GM23338 (cell line): ENCODE results near the gene DNMT1. TPM values are rescaled to one million over a fixed set of nuclear protein-coding genes. Genes with fewer than 3 reads are reported as not detected.

Source experiments
- ATAC-seq: fragments of 200-7000 bp; cut with Tn5 transposase; 3 replicates; pipeline ENCODE4 v1.9.1; 2020
- DNase-seq: peaks from one replicate; pipeline ENCODE4 v3.0.0-alpha.2; 2015; ENCODE audit warnings: low spot score
- H2AFZ ChIP-seq: fragments of 200-600 bp; sonication (generic); 2 replicates; pipeline ENCODE4 v1.8.0; 2016; ENCODE audit warnings: antibody characterized with exemption, mild to moderate bottlenecking, moderate library complexity
- H3F3A ChIP-seq: fragments of 200-600 bp; sonication (generic); replicated peaks from 2 replicates; pipeline ENCODE4 v1.8.0; 2017; ENCODE audit warnings: antibody characterized with exemption, mixed run types, low read depth
- H3K27ac ChIP-seq: fragments of 200-600 bp; sonication (generic); 2 replicates; pipeline ENCODE4 v1.6.1; 2016; ENCODE audit warnings: low read depth
- H3K27me3 ChIP-seq: fragments of 200-600 bp; sonication (generic); 2 replicates; pipeline ENCODE4 v1.8.0; 2016; ENCODE audit warnings: mild to moderate bottlenecking, mixed run types, moderate library complexity; ENCODE audit not compliant: insufficient read depth
- H3K36me3 ChIP-seq: fragments of 200-600 bp; sonication (generic); 2 replicates; pipeline ENCODE4 v1.8.0; 2016; ENCODE audit warnings: mild to moderate bottlenecking; ENCODE audit not compliant: insufficient read depth
- H3K4me1 ChIP-seq: fragments of 200-600 bp; sonication (generic); 2 replicates; pipeline ENCODE4 v1.8.0; 2016; ENCODE audit warnings: mild to moderate bottlenecking, moderate library complexity; ENCODE audit not compliant: insufficient read depth
- H3K4me2 ChIP-seq: fragments of 200-600 bp; sonication (generic); 2 replicates; pipeline ENCODE4 v1.7.1; 2017; ENCODE audit warnings: mixed run types
- H3K4me3 ChIP-seq: fragments of 200-600 bp; sonication (generic); 2 replicates; pipeline ENCODE4 v1.6.1; 2016; ENCODE audit warnings: mixed run types
- H3K79me2 ChIP-seq: fragments of 200-600 bp; sonication (generic); replicated peaks from 2 replicates; pipeline ENCODE4 v1.8.0; 2017; ENCODE audit warnings: mild to moderate bottlenecking; ENCODE audit not compliant: insufficient read depth
- H3K9me2 ChIP-seq: fragments of 200-600 bp; sonication (generic); 2 replicates; pipeline ENCODE4 v1.8.0; 2017; ENCODE audit not compliant: insufficient read depth
- H4K20me1 ChIP-seq: fragments of 200-600 bp; sonication (generic); replicated peaks from 2 replicates; pipeline ENCODE4 v1.8.0; 2017; ENCODE audit warnings: mild to moderate bottlenecking; ENCODE audit not compliant: insufficient read depth
- H3K27ac Mint-ChIP-seq: 2 replicates; pipeline ENCODE4 v1.8.0; 2020; ENCODE audit warnings: inconsistent platforms, mild to moderate bottlenecking, moderate library complexity, mixed read lengths
- H3K27me3 Mint-ChIP-seq: 3 replicates; pipeline ENCODE4 v1.8.0; 2022; ENCODE audit warnings: low read depth, mild to moderate bottlenecking, moderate library complexity, mixed read lengths, inconsistent platforms; ENCODE audit not compliant: insufficient read depth, poor library complexity
- H3K36me3 Mint-ChIP-seq: 3 replicates; pipeline ENCODE4 v1.8.0; 2021; ENCODE audit warnings: low read depth, mild to moderate bottlenecking, inconsistent platforms, moderate library complexity, mixed read lengths
- H3K4me1 Mint-ChIP-seq: 3 replicates; pipeline ENCODE4 v1.8.0; 2020; ENCODE audit warnings: mild to moderate bottlenecking, inconsistent platforms, mixed read lengths
- H3K4me3 Mint-ChIP-seq: 3 replicates; pipeline ENCODE4 v1.8.0; 2021; ENCODE audit warnings: moderate library complexity, mild to moderate bottlenecking, inconsistent platforms, mixed read lengths
- H3K9me3 Mint-ChIP-seq: 3 replicates; pipeline ENCODE4 v1.8.0; 2020; ENCODE audit warnings: moderate library complexity, mild to moderate bottlenecking, inconsistent platforms, mixed read lengths
- CREB1 ChIP-seq: fragments of 250-450 bp; sonication (Bioruptor Pico); IDR thresholded peaks from 2 replicates; pipeline ENCODE4 v1.5.0; 2020; ENCODE audit warnings: low read depth, mild to moderate bottlenecking, moderate library complexity
- EZH2 ChIP-seq: fragments of 200-600 bp; sonication (generic); IDR thresholded peaks from one replicate; pipeline ENCODE4 v1.8.0; 2017; ENCODE audit warnings: antibody characterized with exemption, mild to moderate bottlenecking, low read depth; ENCODE audit not compliant: unreplicated experiment
- EZH2phosphoT487 ChIP-seq: fragments of 200-600 bp; sonication (generic); IDR thresholded peaks from one replicate; pipeline ENCODE4 v1.8.1; 2018; ENCODE audit warnings: antibody characterized with exemption; ENCODE audit not compliant: unreplicated experiment
- JUNB ChIP-seq: IDR thresholded peaks from one replicate; pipeline ENCODE4 v1.6.1; 2016; ENCODE audit warnings: antibody characterized with exemption; ENCODE audit not compliant: unreplicated experiment
- NANOG ChIP-seq: IDR thresholded peaks from 2 replicates; pipeline ENCODE4 v1.6.1; 2016; ENCODE audit warnings: antibody characterized with exemption, borderline replicate concordance
- POLR2AphosphoS5 ChIP-seq: IDR thresholded peaks from 2 replicates; pipeline ENCODE4 v1.6.1; 2016; ENCODE audit warnings: antibody characterized with exemption, low read depth
- STAT1 ChIP-seq: IDR thresholded peaks from one replicate; pipeline ENCODE4 v1.6.1; 2016; ENCODE audit warnings: antibody characterized with exemption; ENCODE audit not compliant: unreplicated experiment
- ZNF114 ChIP-seq: fragments of 250-450 bp; sonication (Bioruptor Pico); IDR thresholded peaks from 2 replicates; pipeline ENCODE4 v1.5.0; 2020; ENCODE audit warnings: mild to moderate bottlenecking, moderate library complexity
- ZNF331 ChIP-seq: fragments of 250-450 bp; sonication (Bioruptor Pico); IDR thresholded peaks from 2 replicates; pipeline ENCODE4 v1.5.0; 2020; ENCODE audit warnings: low read depth, mild to moderate bottlenecking, moderate library complexity
- polyA plus RNA-seq: library from polyadenylated mRNA; unstranded; fragments of >200 nt; fragmentation: Nextera tagmentation; extraction: Ambion mirVana; gene quantifications from 2 replicates; pipeline ENCODE4 v1.2.1, GENCODE V29; 2016
- total RNA-seq: library from RNA; depleted of rRNA; stranded (reverse); fragments of >200 nt; shearing (Covaris generic); gene quantifications from 2 replicates; pipeline ENCODE4 v1.2.3, GENCODE V29; 2014
- TF ChIP-seq, protein P1 (sequence below): IDR thresholded peaks from one replicate; pipeline ENCODE4 v1.6.1; 2018; ENCODE audit warnings: antibody characterized with exemption; ENCODE audit not compliant: unreplicated experiment
- TF ChIP-seq, protein P2 (sequence below): fragments of 250-450 bp; sonication (Bioruptor Pico); IDR thresholded peaks from 2 replicates; pipeline ENCODE4 v1.5.0; 2020; ENCODE audit warnings: mild to moderate bottlenecking, moderate library complexity
- TF ChIP-seq, protein P3 (sequence below), 2 experiments: fragments of 200-600 bp in 1 of 2; sonication (generic) in 1 of 2; conservative IDR thresholded peaks; 2 replicates each; pipeline versions ENCODE4 v1.5.1 to v1.6.1; 2016 to 2017; ENCODE audit warnings: antibody characterized with exemption in 2 of 2, low read depth in 2 of 2, mild to moderate bottlenecking in 2 of 2, moderate library complexity in 1 of 2
- TF ChIP-seq, protein P4 (sequence below): IDR thresholded peaks from 2 replicates; pipeline ENCODE4 v1.6.1; 2016; ENCODE audit warnings: antibody characterized with exemption

DNMT1 gene
- total and polyA plus RNA-seq, 2 experiments from 2014 or later = 238 to 589 TPM

DNA sequence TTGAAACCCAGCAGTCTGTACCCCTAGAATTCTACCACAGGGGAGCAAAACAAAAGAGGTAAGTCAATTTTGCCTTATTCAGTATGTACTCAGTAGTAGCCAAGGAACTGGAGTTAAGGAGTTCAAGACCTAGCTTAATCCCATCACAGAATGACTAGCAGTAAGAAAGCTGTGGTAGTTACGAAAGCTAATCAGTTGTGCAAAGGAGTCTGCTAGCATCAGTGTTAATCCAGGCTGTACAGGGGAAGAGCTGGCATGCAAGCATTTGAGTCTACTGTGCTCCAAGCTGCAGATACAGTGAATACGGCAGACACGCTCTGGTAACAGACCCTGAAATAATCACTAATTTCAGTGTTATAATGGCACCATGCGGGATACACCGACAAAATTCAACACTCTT lies 4.7 kb downstream of the DNMT1 start:
- Histone ChIP-seq H3K9me2 (no peaks in the 10 kb centered on the region), H3K36me3 (no peaks in the 10 kb centered on the region), H3K27me3 (no peaks in the 10 kb centered on the region), H3K4me2 (no peak overlapping the region), H2AFZ (no peak overlapping the region), H3K4me3 (no peak overlapping the region), H4K20me1 (peaks cover 72% of the 10 kb centered on the region), H3K79me2 (peaks cover 95% of the 10 kb centered on the region), H3K4me1 (peaks cover 6% of the 10 kb centered on the region; the same call in 1 of the 2 replicates), H3K27ac (peak overlapping the region; percentile 32; the same call in 1 of the 2 replicates), H3F3A (0 out of 2 replicates have a peak, but pooled peaks cover 6% of the 10 kb centered on the region)
- TF ChIP-seq EZH2phosphoT487 (no peak), CREB1 (CRISPR knock-in tag) (no peak), EZH2 (no peak), NANOG (no peak), POLR2AphosphoS5 (no peak), ZNF331 (CRISPR knock-in tag) (no peak), ZNF114 (no peak), JUNB (no peak), STAT1 (no peak)
- TF ChIP-seq, protein P1, sequence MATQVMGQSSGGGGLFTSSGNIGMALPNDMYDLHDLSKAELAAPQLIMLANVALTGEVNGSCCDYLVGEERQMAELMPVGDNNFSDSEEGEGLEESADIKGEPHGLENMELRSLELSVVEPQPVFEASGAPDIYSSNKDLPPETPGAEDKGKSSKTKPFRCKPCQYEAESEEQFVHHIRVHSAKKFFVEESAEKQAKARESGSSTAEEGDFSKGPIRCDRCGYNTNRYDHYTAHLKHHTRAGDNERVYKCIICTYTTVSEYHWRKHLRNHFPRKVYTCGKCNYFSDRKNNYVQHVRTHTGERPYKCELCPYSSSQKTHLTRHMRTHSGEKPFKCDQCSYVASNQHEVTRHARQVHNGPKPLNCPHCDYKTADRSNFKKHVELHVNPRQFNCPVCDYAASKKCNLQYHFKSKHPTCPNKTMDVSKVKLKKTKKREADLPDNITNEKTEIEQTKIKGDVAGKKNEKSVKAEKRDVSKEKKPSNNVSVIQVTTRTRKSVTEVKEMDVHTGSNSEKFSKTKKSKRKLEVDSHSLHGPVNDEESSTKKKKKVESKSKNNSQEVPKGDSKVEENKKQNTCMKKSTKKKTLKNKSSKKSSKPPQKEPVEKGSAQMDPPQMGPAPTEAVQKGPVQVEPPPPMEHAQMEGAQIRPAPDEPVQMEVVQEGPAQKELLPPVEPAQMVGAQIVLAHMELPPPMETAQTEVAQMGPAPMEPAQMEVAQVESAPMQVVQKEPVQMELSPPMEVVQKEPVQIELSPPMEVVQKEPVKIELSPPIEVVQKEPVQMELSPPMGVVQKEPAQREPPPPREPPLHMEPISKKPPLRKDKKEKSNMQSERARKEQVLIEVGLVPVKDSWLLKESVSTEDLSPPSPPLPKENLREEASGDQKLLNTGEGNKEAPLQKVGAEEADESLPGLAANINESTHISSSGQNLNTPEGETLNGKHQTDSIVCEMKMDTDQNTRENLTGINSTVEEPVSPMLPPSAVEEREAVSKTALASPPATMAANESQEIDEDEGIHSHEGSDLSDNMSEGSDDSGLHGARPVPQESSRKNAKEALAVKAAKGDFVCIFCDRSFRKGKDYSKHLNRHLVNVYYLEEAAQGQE = no peak
- TF ChIP-seq, protein P2, sequence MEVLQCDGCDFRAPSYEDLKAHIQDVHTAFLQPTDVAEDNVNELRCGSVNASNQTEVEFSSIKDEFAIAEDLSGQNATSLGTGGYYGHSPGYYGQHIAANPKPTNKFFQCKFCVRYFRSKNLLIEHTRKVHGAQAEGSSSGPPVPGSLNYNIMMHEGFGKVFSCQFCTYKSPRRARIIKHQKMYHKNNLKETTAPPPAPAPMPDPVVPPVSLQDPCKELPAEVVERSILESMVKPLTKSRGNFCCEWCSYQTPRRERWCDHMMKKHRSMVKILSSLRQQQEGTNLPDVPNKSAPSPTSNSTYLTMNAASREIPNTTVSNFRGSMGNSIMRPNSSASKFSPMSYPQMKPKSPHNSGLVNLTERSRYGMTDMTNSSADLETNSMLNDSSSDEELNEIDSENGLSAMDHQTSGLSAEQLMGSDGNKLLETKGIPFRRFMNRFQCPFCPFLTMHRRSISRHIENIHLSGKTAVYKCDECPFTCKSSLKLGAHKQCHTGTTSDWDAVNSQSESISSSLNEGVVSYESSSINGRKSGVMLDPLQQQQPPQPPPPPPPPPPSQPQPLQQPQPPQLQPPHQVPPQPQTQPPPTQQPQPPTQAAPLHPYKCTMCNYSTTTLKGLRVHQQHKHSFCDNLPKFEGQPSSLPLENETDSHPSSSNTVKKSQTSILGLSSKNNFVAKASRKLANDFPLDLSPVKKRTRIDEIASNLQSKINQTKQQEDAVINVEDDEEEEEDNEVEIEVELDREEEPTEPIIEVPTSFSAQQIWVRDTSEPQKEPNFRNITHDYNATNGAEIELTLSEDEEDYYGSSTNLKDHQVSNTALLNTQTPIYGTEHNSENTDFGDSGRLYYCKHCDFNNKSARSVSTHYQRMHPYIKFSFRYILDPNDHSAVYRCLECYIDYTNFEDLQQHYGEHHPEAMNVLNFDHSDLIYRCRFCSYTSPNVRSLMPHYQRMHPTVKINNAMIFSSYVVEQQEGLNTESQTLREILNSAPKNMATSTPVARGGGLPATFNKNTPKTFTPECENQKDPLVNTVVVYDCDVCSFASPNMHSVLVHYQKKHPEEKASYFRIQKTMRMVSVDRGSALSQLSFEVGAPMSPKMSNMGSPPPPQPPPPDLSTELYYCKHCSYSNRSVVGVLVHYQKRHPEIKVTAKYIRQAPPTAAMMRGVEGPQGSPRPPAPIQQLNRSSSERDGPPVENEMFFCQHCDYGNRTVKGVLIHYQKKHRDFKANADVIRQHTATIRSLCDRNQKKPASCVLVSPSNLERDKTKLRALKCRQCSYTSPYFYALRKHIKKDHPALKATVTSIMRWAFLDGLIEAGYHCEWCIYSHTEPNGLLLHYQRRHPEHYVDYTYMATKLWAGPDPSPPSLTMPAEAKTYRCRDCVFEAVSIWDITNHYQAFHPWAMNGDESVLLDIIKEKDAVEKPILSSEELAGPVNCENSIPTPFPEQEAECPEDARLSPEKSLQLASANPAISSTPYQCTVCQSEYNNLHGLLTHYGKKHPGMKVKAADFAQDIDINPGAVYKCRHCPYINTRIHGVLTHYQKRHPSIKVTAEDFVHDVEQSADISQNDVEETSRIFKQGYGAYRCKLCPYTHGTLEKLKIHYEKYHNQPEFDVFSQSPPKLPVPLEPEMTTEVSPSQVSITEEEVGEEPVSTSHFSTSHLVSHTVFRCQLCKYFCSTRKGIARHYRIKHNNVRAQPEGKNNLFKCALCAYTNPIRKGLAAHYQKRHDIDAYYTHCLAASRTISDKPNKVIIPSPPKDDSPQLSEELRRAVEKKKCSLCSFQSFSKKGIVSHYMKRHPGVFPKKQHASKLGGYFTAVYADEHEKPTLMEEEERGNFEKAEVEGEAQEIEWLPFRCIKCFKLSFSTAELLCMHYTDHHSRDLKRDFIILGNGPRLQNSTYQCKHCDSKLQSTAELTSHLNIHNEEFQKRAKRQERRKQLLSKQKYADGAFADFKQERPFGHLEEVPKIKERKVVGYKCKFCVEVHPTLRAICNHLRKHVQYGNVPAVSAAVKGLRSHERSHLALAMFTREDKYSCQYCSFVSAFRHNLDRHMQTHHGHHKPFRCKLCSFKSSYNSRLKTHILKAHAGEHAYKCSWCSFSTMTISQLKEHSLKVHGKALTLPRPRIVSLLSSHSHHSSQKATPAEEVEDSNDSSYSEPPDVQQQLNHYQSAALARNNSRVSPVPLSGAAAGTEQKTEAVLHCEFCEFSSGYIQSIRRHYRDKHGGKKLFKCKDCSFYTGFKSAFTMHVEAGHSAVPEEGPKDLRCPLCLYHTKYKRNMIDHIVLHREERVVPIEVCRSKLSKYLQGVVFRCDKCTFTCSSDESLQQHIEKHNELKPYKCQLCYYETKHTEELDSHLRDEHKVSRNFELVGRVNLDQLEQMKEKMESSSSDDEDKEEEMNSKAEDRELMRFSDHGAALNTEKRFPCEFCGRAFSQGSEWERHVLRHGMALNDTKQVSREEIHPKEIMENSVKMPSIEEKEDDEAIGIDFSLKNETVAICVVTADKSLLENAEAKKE (CRISPR knock-in tag) = no peak
- TF ChIP-seq, protein P3, sequence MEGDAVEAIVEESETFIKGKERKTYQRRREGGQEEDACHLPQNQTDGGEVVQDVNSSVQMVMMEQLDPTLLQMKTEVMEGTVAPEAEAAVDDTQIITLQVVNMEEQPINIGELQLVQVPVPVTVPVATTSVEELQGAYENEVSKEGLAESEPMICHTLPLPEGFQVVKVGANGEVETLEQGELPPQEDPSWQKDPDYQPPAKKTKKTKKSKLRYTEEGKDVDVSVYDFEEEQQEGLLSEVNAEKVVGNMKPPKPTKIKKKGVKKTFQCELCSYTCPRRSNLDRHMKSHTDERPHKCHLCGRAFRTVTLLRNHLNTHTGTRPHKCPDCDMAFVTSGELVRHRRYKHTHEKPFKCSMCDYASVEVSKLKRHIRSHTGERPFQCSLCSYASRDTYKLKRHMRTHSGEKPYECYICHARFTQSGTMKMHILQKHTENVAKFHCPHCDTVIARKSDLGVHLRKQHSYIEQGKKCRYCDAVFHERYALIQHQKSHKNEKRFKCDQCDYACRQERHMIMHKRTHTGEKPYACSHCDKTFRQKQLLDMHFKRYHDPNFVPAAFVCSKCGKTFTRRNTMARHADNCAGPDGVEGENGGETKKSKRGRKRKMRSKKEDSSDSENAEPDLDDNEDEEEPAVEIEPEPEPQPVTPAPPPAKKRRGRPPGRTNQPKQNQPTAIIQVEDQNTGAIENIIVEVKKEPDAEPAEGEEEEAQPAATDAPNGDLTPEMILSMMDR (conservative IDR thresholded peaks at IDR 0.05; ENCODE audit: low read depth in 2 of 2) = no peak
- TF ChIP-seq, protein P4, sequence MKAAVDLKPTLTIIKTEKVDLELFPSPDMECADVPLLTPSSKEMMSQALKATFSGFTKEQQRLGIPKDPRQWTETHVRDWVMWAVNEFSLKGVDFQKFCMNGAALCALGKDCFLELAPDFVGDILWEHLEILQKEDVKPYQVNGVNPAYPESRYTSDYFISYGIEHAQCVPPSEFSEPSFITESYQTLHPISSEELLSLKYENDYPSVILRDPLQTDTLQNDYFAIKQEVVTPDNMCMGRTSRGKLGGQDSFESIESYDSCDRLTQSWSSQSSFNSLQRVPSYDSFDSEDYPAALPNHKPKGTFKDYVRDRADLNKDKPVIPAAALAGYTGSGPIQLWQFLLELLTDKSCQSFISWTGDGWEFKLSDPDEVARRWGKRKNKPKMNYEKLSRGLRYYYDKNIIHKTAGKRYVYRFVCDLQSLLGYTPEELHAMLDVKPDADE = no peak
- H3K4me3 Mint-ChIP-seq = no peak overlapping the region
- no peak for ATAC-seq
- peaks cover 38% of the 10 kb centered on the region for H3K36me3 Mint-ChIP-seq
- peaks cover 5% of the 10 kb centered on the region for H3K27me3 Mint-ChIP-seq
- no peaks in the 10 kb centered on the region for H3K9me3 Mint-ChIP-seq
- no peak overlapping the region for H3K27ac Mint-ChIP-seq
- H3K4me1 Mint-ChIP-seq = no peaks in the 10 kb centered on the region; the same call in 2 of the 3 replicates
- no peak for DNase-seq
